ENCODE results near the gene FBXO45.
"Not testable (repeated sequence)": the region's sequence is repeated elsewhere in the genome, so short reads cannot be mapped to it uniquely, and the experiment has no call there.

The FBXO45 gene

DNA sequence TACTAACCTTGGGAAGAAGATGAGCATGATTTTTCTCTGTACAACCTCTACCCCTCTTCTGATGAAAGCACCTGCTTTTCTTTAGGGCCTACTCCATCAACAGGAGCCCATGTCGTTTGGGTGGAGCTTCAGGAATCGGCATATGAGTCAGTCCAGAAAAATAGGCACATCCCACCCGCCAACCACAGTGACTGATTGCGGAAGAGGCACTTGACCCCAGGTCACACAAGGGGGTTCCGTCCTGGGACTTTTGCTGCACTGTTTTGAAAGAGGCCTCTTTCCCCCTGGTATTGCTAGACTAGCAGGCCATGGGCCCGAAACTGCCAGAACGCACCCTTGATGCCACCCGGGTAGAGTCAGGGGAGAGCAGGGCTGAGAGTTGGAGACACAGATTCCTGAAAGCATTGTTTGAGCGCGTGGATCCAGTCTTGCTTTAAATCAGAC, 51.7 kb downstream of the FBXO45 start:
- DNase-seq = no peak

DNA sequence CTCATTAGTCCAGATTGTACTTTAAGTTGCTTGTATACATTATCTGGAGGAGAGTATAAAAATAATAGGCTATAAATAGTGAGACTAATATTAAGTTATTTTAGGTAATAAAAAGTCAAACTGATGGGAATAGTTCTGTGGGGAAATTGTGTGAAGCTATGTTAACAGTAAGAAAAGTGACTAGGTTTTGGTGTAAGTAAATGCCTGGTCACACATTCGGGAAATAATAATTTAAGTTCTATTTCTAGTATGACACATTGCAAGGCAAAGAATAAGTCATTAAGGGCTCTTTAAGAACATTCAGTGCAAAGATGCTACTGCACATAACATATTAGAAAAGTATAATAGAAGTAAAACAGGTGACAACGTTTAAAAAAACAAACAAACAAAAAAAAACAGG, 52.2 kb downstream of the FBXO45 start:
- no peak for DNase-seq

DNA sequence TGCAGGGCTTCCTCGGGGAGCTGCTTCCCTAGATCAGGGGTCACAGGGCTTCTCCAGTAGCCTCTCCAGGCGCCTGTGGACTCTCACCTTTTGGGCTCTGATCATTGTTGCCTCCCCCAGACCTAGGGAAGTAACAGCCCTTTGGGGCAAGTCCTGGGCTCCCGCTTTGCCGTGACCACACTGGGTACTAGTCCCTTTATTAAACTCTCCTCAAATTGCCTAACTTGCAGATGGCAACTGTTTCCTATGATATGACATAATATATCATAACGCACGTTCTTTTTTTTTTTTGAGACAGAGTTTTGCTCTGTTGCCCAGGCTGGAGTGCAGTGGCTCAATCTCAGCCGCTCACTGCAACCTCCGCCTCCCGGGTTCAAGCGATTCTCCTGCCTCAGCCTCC, 53.2 kb downstream of the FBXO45 start:
- no peak for DNase-seq

DNA sequence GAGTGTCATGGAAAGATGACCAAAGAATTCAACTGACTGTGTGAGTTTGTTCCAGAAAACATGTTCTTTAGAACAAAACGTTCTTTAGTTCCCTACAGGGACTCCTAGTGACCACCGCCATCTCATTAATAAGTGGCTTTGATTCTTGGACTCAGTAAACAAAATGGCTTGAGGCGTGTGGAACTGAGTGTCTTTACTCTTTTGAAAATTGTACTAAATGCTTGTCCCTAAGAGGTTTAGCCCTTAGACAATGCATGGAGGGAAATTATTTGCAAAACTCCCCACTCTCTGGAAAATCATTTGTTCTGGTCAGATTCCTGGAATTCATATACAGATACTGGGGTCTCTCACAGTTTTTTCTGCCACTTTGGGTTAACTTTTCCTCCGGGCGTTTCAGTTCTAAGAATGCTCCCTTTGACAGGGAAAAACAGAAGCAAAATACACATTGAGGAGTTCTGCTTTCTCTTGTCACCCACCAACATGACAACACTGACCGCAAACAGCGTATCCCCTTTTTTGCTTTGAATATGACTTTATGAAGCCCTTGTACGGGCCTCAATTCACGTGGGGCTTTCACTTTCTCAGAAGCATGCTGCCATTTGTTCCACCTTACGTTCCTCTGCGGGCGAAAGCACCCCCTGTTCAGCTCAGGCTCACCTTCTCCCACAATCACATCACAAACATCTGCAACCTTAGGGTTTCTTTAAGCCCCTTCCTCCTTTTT, 55.8 kb downstream of the FBXO45 start:
- DNase-seq = no peak

DNA sequence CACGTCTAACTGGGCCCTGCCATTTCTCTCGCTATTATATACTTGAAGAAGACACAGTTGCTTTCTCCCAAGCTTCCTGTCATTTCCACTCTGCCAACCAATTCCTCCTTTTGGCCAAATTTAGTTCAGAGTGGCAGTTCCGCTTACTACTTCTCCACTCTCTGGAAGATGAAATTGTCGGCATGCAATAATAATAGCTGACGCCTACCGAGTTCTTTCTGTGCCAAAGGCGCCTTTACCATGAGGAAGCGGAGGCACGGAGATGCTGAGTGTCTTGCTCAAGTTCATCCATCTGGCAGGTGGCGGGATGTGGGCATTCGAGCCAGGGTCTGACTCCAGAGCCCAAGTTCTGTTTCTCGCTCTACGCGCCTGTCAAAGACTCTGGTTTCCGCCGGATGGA, 56.4 kb downstream of the FBXO45 start:
- DNase-seq = no peak

DNA sequence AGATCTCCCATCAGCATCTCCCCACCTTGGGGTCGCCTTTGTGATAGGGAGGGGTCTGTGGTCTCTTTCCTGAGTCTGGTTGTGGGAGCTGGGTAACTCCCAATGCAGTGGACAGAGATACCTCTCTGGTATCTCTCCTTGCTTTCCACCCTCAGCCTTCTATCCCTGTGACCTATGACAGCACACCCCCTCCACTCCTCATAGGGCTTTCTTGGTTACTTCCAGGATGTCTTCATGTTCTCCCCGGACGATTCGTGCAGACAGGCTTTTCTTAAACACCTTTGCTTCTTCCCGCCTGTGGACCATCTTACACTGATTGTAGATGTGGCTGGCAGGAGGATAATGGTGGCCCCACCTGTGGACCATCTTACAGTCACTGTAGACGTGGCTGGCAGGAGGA, 56.9 kb downstream of the FBXO45 start:
- DNase-seq = no peak

DNA sequence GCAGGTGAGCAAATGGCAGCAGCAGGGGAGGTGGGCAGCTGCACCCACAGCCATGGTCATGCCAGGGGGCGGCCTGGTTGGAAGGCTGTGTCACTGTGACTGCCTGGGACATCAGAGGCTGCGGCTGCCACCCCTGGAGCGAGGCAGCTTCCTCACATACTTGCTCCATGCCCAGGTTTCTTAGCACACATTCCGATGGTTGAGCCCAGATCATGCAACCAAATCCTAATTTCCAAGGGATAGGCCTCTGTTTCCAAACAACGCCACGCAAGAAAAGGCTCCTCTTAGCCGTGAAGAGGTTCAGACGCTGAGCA, 59.4 kb downstream of the FBXO45 start:
- no peak for DNase-seq

DNA sequence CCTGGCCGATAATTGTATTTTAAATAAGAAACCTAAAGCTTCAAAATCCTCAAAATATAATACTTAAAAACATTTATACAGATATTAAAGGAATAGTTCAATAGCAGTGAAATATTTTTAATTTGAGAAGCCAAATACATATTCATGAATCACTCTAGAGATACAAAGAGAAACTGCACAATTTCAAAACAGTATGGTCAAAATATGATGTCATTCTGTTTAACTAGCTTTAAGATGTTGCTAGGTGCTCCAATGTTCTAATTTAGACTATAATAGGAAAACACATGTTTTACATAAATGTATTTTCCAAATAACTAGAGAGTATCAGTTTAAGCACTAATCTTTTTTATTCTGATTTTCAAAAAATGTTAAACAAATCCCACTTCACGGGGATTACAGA, 60.8 kb downstream of the FBXO45 start:
- no peak for DNase-seq

DNA sequence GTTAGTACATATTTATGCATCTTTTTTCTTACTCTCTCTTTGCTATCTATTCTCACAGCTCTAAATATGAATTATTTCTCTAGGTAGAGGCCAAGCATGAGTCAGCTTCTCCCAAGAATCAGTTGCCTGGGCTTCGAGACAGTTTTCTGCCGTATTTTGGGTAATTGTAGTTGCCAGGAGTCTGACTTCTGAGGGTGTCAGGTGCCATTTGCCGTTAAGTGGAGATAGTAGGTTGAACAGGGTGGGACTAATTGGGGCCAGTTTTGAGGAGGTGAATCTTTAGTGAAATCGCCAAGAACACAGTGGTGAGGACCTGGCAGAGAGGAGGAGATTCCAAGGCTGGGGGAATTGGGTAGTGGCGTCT, 63.2 kb downstream of the FBXO45 start:
- DNase-seq = no peak

DNA sequence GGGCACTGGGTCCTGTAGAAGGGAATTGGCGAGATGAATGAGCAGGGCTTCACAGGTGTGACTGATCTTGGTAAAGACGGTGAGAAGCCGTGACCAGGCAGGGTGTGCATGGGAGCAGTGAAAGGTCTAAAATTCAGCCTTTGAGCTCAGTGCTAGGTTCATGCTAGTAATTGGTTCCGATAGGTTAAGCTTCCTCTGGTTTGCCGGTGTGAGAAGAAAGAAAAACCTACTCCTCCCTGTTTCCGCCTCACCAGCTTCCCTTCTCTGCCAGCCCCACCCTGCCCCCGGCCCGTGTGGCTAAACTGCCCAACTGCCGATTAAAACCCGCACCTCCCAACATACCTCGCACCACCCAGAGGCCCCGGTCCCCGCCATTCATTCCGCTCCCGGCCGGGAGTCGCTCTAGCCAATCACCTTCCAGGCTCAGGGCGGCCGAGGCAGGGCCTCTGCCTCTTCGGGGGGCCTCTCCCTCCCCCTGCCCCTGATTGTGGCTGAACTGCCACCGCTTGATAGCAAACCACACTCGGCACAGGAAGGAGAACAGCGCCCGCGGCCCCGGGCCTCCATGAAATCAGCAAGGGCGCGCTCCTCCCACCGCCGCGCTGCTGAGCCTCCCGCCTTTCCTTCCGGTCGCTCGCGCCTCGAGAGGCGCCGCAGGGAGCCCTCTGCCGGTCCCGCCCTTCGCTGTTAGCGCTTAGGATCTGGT, 63.7 kb downstream of the FBXO45 start:
- peak; percentile 90 for DNase-seq

DNA sequence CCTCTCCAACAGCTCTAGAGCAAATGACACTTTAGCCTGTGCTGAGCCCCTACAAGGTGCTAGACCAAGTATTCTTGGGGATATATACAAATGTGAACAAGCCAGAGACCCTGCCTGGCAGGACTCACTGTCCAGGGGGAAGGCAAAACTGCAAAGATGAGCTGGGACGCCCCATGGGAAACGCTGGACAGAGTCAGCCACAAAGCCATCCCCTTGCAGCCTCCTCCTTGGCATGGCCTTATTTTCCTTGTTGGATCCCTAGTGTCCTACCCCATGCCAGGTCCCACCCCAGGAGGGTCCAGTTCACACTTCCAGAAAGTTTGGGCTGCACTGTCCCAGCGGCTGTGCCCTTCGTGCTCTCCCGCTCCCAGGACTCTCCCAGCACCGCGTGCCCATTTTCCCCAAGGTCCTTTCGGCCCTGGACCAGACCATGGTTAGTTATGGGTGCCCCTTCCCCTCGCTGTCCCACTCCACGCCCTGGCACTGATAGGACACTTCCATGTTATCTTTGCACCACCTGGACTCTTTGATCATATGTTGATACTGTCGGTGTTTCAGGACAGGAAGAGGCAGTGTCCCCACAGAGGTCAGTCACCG, 65.2 kb downstream of the FBXO45 start:
- no peak for DNase-seq

DNA sequence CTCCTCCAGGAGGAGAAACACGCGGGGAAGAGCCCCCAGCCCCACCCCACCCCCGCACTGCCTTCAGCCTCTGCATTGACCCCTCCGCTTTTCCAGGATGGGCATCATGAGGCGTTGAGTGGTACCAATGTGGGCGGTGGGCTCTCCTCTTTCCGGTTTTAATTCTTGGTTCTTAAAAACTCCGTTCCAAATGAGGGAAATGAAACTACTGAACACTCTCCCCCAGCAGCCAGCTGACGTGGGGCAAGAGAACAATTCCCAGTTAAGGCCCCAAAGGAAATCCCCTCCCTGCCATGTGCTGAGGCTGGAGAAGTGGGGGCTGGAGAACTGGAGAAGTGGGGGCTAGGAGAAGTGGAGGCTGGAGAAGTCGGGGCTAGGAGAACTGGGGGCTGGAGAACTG, 65.8 kb downstream of the FBXO45 start:
- DNase-seq = no peak

DNA sequence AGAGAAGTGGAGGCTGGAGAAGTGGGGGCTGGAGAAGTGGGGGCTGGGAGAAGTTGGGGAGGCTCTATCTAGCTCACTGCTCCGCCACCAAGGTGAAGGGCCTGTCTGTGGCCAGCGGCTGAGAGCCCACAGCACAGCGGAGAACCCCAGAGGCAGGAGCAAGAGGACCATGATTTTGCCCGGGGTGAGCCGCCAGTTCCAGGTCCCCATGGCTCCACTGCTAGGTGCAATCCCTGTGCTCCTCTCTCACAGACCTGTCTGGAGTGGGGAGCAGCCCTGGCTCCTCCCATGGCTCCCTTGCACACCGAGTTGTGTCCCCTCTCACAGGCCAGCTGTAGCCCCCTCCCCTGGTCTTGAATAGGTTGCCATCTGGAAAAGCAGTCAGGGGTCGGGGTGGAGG, 66.4 kb downstream of the FBXO45 start:
- no peak for DNase-seq

DNA sequence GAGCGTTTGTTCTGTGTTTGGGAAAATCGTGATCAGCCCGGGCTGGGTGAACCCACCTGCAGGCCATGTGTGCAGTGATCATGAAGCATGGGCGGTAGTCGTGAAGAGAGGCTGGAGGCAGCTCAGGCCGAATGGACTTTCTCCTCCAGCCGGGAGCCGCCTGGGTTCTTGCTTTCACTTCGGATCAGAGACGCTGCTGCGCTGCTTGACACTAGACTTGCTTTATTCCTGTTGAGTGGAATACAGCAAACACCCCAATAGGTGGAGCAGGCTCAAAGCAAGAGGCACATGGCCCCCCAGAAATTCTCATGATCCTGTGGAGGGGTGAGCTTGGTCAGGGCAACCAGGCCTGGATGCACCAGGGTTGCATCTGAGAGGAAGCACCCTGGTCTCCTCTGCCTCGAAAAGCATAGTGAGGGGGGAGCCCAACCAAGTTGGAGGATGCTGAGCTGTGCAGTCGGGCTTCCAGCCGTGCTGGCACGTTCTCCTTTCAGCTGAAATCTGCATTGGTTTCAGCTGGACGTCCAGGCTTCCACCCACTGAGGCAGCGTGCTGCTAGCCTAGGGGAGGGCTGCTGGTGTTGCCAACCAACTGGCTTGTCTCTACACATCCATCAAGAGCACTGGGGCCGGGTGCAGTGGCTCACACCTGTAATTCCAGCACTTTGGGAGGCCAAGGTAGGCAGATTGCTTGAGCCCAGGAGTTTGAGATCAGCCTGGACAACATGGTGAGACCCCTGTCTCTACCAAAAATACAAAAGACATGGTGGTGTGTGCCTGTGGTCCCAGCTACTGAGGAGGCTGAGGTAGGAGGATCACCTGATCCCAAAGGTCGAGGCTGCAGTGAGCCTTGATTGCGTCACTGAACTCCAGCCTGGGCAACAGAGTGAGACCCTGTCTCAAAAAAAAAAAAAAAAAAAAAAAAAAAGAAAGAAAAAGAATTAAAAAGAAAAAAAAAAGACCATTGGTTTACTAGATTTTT, 68.2 kb downstream of the FBXO45 start:
- DNase-seq = no peak

DNA sequence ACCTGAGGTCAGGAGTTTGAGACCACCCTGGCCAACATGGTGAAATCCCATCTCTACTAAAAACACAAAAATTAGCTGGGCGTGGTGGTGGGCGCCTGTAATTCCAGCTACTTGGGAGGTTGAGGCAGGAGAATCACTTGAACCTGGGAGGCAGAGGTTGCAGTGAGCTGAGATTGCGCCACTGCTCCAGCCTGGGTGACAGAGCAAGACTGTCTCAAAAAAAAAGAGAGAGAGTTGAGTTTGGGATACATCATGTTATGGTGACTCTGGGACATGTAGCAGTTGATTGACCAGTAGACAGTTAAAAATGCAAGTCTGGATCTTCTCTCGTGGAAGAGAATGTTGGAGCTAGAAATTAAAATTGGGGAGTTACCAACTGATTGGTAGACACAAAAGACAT, 69.5 kb downstream of the FBXO45 start:
- not testable (repeated sequence) for DNase-seq

Measured in activated gamma-delta T cell (primary cell).